ENCODE data around the gene GNB1L. TPM values are rescaled to one million over a fixed set of nuclear protein-coding genes. Genes with fewer than 3 reads are reported as not detected.

Gene GNB1L
- total RNA-seq, 1 experiment from 2014 or later: 10.3 TPM

DNA sequence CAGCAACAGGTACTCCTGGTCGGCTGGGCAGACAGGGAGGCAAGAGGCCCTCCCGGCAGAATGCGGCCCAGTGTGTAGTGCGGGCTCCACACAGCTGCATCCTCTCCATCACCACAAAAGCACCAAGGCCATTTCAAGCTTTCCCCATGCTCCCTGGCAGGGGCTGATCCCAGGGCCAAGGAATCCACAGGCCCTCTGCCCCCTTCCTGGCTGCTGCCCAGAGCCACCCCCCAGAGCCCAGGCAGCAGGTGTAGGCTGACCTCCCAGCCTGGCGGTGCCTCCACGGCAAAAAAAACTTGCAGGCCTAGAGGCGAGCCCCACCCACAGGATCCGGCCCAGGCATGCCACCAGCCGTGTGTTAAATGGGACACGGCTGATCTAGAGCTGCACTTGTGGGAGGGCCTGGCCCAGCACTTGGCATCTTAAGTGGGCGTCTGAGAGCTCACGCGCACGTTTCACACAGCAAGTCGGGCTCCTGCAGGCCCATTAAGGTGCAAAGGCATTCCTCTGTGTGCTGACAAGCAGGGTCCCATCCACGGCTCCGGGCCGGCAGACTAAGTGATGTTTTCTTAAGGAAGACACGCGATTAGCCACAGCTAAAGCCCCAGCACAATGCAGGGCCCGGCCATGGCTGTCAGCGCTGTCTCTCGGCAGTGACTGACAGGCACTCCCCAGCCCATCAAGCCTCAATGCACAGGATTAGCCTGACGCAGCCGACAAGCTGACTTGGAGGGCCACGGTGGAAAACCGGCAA is 19.8 kb upstream of the GNB1L start:
- Histone ChIP-seq H3F3A (ENCODE audit: insufficient read depth, low read depth) (no peaks in the 10 kb centered on the region), H3K36me3 (ENCODE audit: low read depth) (no peaks in the 10 kb centered on the region), H3K4me3 (no peak overlapping the region), H3K27me3 (ENCODE audit: insufficient read depth, low read depth) (no peaks in the 10 kb centered on the region), H3K4me1 (replicated peaks; ENCODE audit: insufficient read depth) (no peaks in the 10 kb centered on the region), H3K27ac (no peak overlapping the region), H4K20me1 (ENCODE audit: insufficient read depth) (no peaks in the 10 kb centered on the region), H3K4me2 (no peak overlapping the region), H3K9me2 (ENCODE audit: insufficient read depth) (no peaks in the 10 kb centered on the region), H3K9me3 (ENCODE audit: insufficient read depth, low read depth) (no peaks in the 10 kb centered on the region), H2AFZ (no peak overlapping the region), H3K79me2 (ENCODE audit: low read depth) (no peaks in the 10 kb centered on the region)
- TF ChIP-seq, protein P1, sequence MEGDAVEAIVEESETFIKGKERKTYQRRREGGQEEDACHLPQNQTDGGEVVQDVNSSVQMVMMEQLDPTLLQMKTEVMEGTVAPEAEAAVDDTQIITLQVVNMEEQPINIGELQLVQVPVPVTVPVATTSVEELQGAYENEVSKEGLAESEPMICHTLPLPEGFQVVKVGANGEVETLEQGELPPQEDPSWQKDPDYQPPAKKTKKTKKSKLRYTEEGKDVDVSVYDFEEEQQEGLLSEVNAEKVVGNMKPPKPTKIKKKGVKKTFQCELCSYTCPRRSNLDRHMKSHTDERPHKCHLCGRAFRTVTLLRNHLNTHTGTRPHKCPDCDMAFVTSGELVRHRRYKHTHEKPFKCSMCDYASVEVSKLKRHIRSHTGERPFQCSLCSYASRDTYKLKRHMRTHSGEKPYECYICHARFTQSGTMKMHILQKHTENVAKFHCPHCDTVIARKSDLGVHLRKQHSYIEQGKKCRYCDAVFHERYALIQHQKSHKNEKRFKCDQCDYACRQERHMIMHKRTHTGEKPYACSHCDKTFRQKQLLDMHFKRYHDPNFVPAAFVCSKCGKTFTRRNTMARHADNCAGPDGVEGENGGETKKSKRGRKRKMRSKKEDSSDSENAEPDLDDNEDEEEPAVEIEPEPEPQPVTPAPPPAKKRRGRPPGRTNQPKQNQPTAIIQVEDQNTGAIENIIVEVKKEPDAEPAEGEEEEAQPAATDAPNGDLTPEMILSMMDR (conservative IDR thresholded peaks at IDR 0.05): no peak
- TF ChIP-seq EZH2 (IDR thresholded peaks at IDR 0.05; ENCODE audit: low read depth): no peak
- intact Hi-C loops (cut with micrococcal nuclease; ENCODE audit: unreplicated experiment): loop anchor here (1.0 kb wide), 1 partner anchor 68 kb away; no protein-coding TSS in a partner anchor
- ChIA-PET CTCF (no interaction called here), POLR2A (ENCODE audit: unreplicated experiment) (no interaction called here)
- BruUV-seq (replicated peaks): no TSS peak
- DNase-seq: no peak

DNA sequence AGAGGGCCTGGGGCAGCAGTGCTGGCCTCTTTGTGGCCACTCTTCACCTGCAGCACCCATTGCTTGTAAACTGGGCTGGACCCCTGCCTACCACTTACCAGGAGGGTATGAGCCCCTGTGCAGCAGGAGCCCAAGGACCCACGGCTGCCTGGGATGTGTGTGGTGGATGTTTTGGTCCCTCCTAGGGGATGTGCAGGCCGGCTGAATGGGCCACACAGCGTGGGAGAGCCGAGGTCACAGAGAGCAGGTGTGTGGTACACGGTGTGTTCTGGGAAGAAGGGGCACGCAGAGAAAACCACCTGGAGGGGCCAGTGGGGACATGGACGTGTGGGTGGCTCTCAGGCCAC is 19.3 kb upstream of the GNB1L start:
- Histone ChIP-seq H3K79me2 (ENCODE audit: low read depth) (no peaks in the 10 kb centered on the region), H3K27ac (no peak overlapping the region), H3K27me3 (ENCODE audit: insufficient read depth, low read depth) (no peaks in the 10 kb centered on the region), H3K4me3 (no peak overlapping the region), H3K9me3 (ENCODE audit: insufficient read depth, low read depth) (no peaks in the 10 kb centered on the region), H2AFZ (no peak overlapping the region), H3K4me1 (replicated peaks; ENCODE audit: insufficient read depth) (no peaks in the 10 kb centered on the region), H3K9me2 (ENCODE audit: insufficient read depth) (no peaks in the 10 kb centered on the region), H3K4me2 (no peak overlapping the region), H3F3A (ENCODE audit: insufficient read depth, low read depth) (no peaks in the 10 kb centered on the region), H4K20me1 (ENCODE audit: insufficient read depth) (no peaks in the 10 kb centered on the region), H3K36me3 (ENCODE audit: low read depth) (no peaks in the 10 kb centered on the region)
- TF ChIP-seq EZH2 (IDR thresholded peaks at IDR 0.05; ENCODE audit: low read depth): no peak
- TF ChIP-seq, protein P1 (conservative IDR thresholded peaks at IDR 0.05): no peak
- no peak for DNase-seq
- intact Hi-C loops (cut with micrococcal nuclease; ENCODE audit: unreplicated experiment): no loop called here
- BruUV-seq (replicated peaks): no TSS peak
- ChIA-PET CTCF (no interaction called here), POLR2A (ENCODE audit: unreplicated experiment) (no interaction called here)

DNA sequence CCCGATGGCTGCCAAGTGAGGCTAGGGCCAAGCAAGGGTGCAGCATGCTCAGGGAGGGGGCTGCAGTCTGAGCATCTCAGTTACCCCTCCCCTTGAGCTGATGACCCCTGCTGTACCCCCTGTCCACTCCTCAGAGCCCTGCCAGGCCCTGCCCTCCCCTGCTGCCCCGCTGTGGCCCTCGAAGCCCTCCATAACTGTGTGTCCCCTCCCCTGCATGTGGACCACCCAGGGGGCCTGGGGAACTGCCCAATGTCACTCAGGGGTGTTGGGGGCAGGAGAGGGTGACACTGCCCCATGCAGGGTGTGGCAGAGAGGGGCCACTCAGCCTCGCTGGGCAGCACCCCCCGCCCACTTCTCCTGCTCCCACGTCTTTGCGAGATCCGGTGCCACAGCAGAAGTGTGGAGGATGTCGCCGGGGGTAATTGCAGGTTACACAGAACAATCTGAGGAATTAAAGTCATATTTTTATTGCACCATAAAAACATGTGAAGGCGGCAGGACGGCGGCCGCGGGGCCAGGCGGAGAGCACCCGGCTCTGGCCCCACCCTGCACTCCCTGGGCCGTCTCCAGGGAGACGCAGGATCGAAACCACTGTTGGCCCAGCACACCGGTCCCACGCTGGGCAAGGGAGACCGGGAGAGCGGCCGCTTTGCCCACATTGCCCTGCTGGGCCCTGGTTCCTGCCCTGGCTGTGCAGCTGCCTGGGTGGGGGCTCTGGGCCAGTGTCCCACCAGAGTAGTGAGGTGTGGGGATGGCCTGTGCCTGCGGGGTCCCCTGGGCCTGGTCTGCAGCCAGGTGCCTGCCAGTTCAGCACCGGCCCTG is 18.7 kb upstream of the GNB1L start:
- H3K27me3 ChIP-seq (ENCODE audit: insufficient read depth, low read depth): no peaks in the 10 kb centered on the region
- H2AFZ ChIP-seq: no peak overlapping the region
- no peaks in the 10 kb centered on the region for H3K79me2 ChIP-seq (ENCODE audit: low read depth)
- intact Hi-C loops (cut with micrococcal nuclease; ENCODE audit: unreplicated experiment): no loop called here
- no peak for TF ChIP-seq EZH2 (IDR thresholded peaks at IDR 0.05; ENCODE audit: low read depth)
- TF ChIP-seq, protein P1 (conservative IDR thresholded peaks at IDR 0.05): no peak
- no peaks in the 10 kb centered on the region for H3K9me3 ChIP-seq (ENCODE audit: insufficient read depth, low read depth)
- no peaks in the 10 kb centered on the region for H3F3A ChIP-seq (ENCODE audit: insufficient read depth, low read depth)
- BruUV-seq (replicated peaks): no TSS peak
- no peaks in the 10 kb centered on the region for H3K9me2 ChIP-seq (ENCODE audit: insufficient read depth)
- H3K27ac ChIP-seq: no peak overlapping the region
- no peaks in the 10 kb centered on the region for H3K36me3 ChIP-seq (ENCODE audit: low read depth)
- ChIA-PET POLR2A (ENCODE audit: unreplicated experiment) (no interaction called here), CTCF (no interaction called here)
- no peaks in the 10 kb centered on the region for H4K20me1 ChIP-seq (ENCODE audit: insufficient read depth)
- H3K4me1 ChIP-seq (replicated peaks; ENCODE audit: insufficient read depth): no peaks in the 10 kb centered on the region
- DNase-seq: no peak
- H3K4me2 ChIP-seq: no peak overlapping the region
- no peak overlapping the region for H3K4me3 ChIP-seq
